Psoas muscle (tissue), 8 donors: ENCODE results near the gene GTF2A1L. TPM values are rescaled to one million over a fixed set of nuclear protein-coding genes. Genes with fewer than 3 reads are reported as not detected.
"Not testable (repeated sequence)": the region's sequence is repeated elsewhere in the genome, so short reads cannot be mapped to it uniquely, and the experiment has no call there.

Experiments
- ATAC-seq, 4 donors: fragments of 200-7000 bp; cut with Tn5 transposase; one replicate each; pipeline ENCODE4 v1.9.1; 2020; ENCODE audit warnings: moderate library complexity in 3 of 4, mild to moderate bottlenecking in 2 of 4
- DNase-seq, 2 donors: peaks; one replicate each; pipeline ENCODE4 v3.0.0-alpha.2; 2020
- H3K27ac ChIP-seq: fragments of 200-600 bp; one replicate; pipeline ENCODE4 v1.8.0; 2022
- H3K27me3 ChIP-seq, 3 donors: fragments of 200-600 bp in 1 of 3; one replicate each; pipeline versions ENCODE4 v1.6.1 to v1.8.0; 2013 to 2022; ENCODE audit warnings: low read length in 2 of 3, mild to moderate bottlenecking in 2 of 3, moderate library complexity in 1 of 3; ENCODE audit not compliant: insufficient read depth in 3 of 3
- H3K36me3 ChIP-seq, 2 donors: fragments of 200-600 bp in 1 of 2; one replicate each; pipeline versions ENCODE4 v1.6.1 to v1.8.0; 2013 to 2022; ENCODE audit warnings: low read depth in 1 of 2, mild to moderate bottlenecking in 1 of 2, moderate library complexity in 1 of 2; ENCODE audit not compliant: insufficient read depth in 1 of 2
- H3K4me1 ChIP-seq: fragments of 200-600 bp; one replicate; pipeline ENCODE4 v1.8.0; 2022
- H3K4me3 ChIP-seq: fragments of 200-600 bp; one replicate; pipeline ENCODE4 v1.8.0; 2022; ENCODE audit warnings: mild to moderate bottlenecking
- H3K9me3 ChIP-seq: fragments of 200-600 bp; one replicate; pipeline ENCODE4 v1.8.0; 2022
- CTCF ChIP-seq: fragments of 200-600 bp; IDR thresholded peaks from one replicate; pipeline ENCODE4 v1.8.0; 2022; ENCODE audit warnings: antibody characterized with exemption
- WGBS, 3 donors: extraction: QIAGEN DNeasy Blood & Tissue Kit; methylation state at CpG; one replicate each; pipeline versions ENCODE4 v1.1.6 to v1.1.7; 2013; 5-methylcytosine and 5-hydroxymethylcytosine counted together
- intact Hi-C, 2 donors: fragments of 100-400 bp; cut with DNase I; formaldehyde crosslinking; loops; one replicate each; pipeline versions ENCODE4 v1.11.0 to v1.14.2; 2022
- polyA plus RNA-seq, 3 donors: library from polyadenylated mRNA; stranded (reverse); fragments of 200-250 nt; gene quantifications; one replicate each; pipeline ENCODE4 v1.2.3, GENCODE V29; 2013
- total RNA-seq, 4 donors: library from RNA; stranded (reverse); fragmentation: NEBNext Ultra II Directional in 2 of 4; extraction: Animal tissue kit (Norgen Biotek cat#: 25700) in 2 of 4; gene quantifications; one replicate each; pipeline versions ENCODE4 v1.2.1 to v1.2.4, GENCODE V29; 2021 to 2023
- donor health status: healthy with polysubstance abuse.
- donor health status: DM: no; HTN: no; CAD: no; lungs with moderate emphysema.
- donor health status: Bipolar disorder and iron deficiency.
- donor health status: healthy.
- donor health status: DM: yes; HTN: yes; CAD: no.
- donor health status: DM: no; HTN: no; CAD: no.
- donor health status: DM: no; HTN: no; CAD: no.
- donor health status: DM: yes; HTN: yes; CAD: no.

GTF2A1L gene
- total and polyA plus RNA-seq, 7 donors = 0.05 to 0.76 (median 0.39) TPM; not detected in 3

DNA sequence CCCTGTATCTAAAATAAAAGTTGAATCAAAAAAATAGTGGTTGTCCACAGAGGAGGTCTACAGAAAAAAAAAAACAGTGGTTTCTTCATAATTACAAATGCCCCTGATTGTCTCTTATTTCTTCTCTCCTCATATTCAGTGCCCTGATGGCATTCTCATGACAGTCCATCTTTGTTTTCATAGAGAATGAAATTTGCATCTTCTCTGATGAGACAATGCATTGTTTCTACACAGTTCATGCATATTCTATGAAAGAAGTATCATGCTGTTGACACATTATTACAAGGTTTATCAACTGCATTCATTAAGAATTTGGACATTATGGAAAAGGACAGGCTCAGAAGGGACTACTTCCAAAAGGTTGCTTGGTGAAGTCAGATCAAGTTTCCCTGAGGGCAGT, 78.3 kb downstream of the GTF2A1L start:
- Histone ChIP-seq H3K4me1 (no peaks in the 10 kb centered on the region), H3K4me3 (no peak overlapping the region), H3K27me3 (no peaks in the 10 kb centered on the region), H3K27ac (no peak overlapping the region), H3K36me3 (no peaks in the 10 kb centered on the region), H3K9me3 (no peaks in the 10 kb centered on the region)
- intact Hi-C loops = no loop called here
- DNase-seq = no peak
- ATAC-seq = no peak
- TF ChIP-seq CTCF = no peak

DNA sequence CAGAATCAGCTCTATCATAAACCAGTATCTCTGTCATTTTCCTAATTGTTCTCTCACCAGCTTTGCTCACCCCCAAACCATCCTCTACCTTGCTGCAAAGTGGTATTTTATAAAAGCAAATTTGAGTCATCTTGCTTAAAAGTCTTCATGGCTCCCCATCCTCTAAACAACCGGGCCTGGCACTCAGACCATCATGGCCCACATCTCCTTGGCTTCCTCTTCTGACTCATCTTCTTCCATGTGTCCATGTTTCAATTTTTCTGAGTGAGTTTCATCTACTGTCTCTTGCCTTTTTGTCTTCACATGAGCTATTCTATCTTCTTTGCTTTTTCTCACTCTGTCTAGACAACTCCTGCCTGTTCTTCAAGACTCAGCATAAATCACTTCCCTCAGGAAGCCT, 79.2 kb downstream of the GTF2A1L start:
- Histone ChIP-seq H3K27ac (no peak overlapping the region), H3K4me3 (no peak overlapping the region), H3K27me3 (no peaks in the 10 kb centered on the region), H3K9me3 (no peaks in the 10 kb centered on the region), H3K36me3 (no peaks in the 10 kb centered on the region), H3K4me1 (no peaks in the 10 kb centered on the region)
- DNase-seq (no peak), ATAC-seq (no peak)
- intact Hi-C loops = no loop called here
- no peak for TF ChIP-seq CTCF
- WGBS, 3 donors = 68 to 95% (median 73%) methylated on average over 1 of the region's 1 CpG

GRCh38 chr2:48699348-48699930, 81.8 kb downstream of the GTF2A1L start:
- DNase-seq (no peak), ATAC-seq (no peak)
- intact Hi-C loops = no loop called here
- Histone ChIP-seq H3K27me3 (no peaks in the 10 kb centered on the region), H3K4me1 (no peaks in the 10 kb centered on the region), H3K27ac (no peak overlapping the region), H3K4me3 (no peak overlapping the region), H3K9me3 (no peaks in the 10 kb centered on the region), H3K36me3 (no peaks in the 10 kb centered on the region)
- WGBS, 3 donors = 68 to 75% (median 75%) methylated on average over 2 of the region's 2 CpGs
- no peak for TF ChIP-seq CTCF

DNA sequence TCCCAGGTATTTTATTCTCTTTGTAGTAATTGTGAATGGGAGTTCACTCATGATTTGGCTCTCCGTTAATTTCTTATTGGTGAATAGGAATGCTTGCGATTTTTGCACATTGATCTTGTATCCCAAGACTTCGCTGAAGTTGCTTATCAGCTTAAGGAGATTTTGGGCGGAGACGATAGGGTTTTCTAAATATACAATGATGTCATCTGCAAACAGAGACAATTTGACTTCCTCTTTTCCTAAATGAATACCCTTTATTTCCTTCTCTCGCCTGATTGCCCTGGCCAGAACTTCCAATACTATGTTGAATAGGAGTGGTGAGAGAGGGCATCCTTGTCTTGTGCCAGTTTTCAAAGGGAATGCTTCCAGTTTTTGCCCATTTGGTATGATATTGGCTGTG, 86.0 kb downstream of the GTF2A1L start:
- DNase-seq, ATAC-seq, H3K4me3 ChIP-seq, intact Hi-C loops, H3K27me3 ChIP-seq, H3K27ac ChIP-seq, H3K9me3 ChIP-seq, H3K4me1 ChIP-seq, H3K36me3 ChIP-seq: not testable (repeated sequence)
- 91 to 95% (median 92%) methylated on average over 6 of the region's 6 CpGs for WGBS, 3 donors

DNA sequence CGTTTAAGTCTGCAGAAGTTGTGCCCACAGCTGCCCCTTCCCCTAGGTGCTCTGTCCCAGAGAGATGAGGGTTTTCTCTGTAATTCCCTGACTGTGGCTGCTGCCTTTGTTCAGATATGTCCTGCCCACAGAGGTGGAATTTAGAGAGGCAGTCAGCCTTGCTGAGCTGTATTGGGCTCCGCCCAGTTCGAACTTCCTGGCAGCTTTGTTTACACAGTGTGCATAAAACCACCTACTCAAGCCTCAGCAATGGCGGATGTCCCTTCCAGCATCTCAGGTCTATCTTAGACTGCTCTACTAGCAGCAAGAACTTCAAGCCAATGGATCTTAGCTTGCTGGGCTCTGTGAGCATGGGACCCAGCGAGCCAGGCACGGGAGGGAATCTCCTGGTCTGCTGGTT, 89.8 kb downstream of the GTF2A1L start:
- Histone ChIP-seq H3K4me1 (no peaks in the 10 kb centered on the region), H3K36me3 (no peaks in the 10 kb centered on the region), H3K9me3 (no peaks in the 10 kb centered on the region), H3K4me3 (no peak overlapping the region), H3K27me3 (no peaks in the 10 kb centered on the region), H3K27ac (no peak overlapping the region)
- intact Hi-C loops = loop anchor here in 1 of 2 donors (5.0 kb wide), 1 partner anchor 580 kb away; no protein-coding TSS in a partner anchor
- TF ChIP-seq CTCF = no peak
- DNase-seq = no peak
- no peak for ATAC-seq
- 81 to 82% (median 81%) methylated on average over 6 of the region's 6 CpGs for WGBS, 3 donors
